ENCODE measurements around the gene PRKCB. TPM values are rescaled to one million over a fixed set of nuclear protein-coding genes. Genes with fewer than 3 reads are reported as not detected.

Gene PRKCB
- total RNA-seq, 2 experiments from 2014 or later: 75.8 to 82.6 TPM

- H3K27ac Mint-ChIP-seq: no peak within 1 kb of the TSS
Measured at GRCh38 chr16:24255456-24256371, 419.9 kb downstream of the PRKCB start, which contains the start of gene CACNG3. Gene CACNG3, plus strand, starts transcription at chr16:24256335. Its CDS starts 420 bp downstream, at chr16:24256755.

GRCh38 chr16:24257958-24258357 lies 422.2 kb downstream of the PRKCB start:
- no peaks in the 10 kb centered on the region for H3K9me3 Mint-ChIP-seq
- H3K36me3 Mint-ChIP-seq: no peaks in the 10 kb centered on the region
- peaks cover 3% of the 10 kb centered on the region for H3K4me1 Mint-ChIP-seq
- no peak overlapping the region for H3K27ac Mint-ChIP-seq
- no peak overlapping the region for H3K4me3 Mint-ChIP-seq
- H3K27me3 Mint-ChIP-seq: peaks cover 72% of the 10 kb centered on the region
- DNase-seq: no peak

More at GRCh38 chr16:24255456-24256371, 419.9 kb downstream of the PRKCB start, which contains the start of gene CACNG3:
- Mint-ChIP-seq H3K9me3 (no peaks in the 10 kb centered on the region), H3K4me3 (no peak within 1 kb of the TSS), H3K36me3 (no peaks in the 10 kb centered on the region), H3K4me1 (peaks cover 5% of the 10 kb centered on the region), H3K27me3 (peaks cover 66% of the 10 kb centered on the region)
- DNase-seq: peak; percentile 70

DNA sequence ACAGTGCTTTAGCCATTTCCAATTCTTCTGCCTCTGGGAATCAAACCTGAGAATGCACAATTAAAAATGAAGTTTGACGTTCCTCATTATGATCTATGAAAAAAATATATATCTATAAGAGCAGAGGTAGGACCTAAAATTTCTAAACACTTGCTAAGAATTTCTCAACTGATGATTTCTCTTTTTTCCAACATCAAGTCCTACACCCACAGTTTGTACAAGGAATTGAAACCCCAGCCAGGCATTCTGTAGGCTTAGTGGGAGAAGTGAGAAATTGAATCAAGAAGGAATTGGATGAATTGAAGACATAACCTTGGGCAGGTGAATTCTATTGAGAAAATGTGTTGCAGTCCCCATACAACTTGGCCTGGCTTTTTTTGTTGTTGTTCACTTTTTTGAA lies 423.0 kb downstream of the PRKCB start:
- no peak for DNase-seq
- no peaks in the 10 kb centered on the region for H3K36me3 Mint-ChIP-seq
- H3K9me3 Mint-ChIP-seq: no peaks in the 10 kb centered on the region
- H3K27ac Mint-ChIP-seq: no peak overlapping the region
- no peaks in the 10 kb centered on the region for H3K4me1 Mint-ChIP-seq
- no peak overlapping the region for H3K4me3 Mint-ChIP-seq
- peaks cover 64% of the 10 kb centered on the region for H3K27me3 Mint-ChIP-seq

DNA sequence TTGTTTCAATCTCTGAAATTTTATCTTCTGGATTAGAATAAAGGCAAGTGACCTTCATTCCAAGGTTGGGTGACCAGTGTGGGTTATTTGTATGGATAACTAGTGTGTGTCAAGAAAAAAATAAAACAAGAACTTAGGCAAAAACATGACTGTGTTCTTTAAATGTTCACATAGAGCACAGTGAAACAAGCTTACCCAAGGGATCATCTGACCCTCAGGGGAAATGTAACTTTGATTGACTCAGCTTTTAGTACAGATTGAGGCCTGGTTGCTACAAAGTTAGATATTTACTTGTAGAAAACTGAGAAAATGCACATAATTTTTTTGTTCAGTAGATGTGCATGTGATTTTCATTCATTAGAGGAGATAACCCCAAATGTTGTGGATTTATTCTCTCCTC lies 427.0 kb downstream of the PRKCB start:
- H3K4me3 Mint-ChIP-seq: no peak overlapping the region
- H3K27ac Mint-ChIP-seq: no peak overlapping the region
- H3K27me3 Mint-ChIP-seq: peaks cover 31% of the 10 kb centered on the region
- no peaks in the 10 kb centered on the region for H3K9me3 Mint-ChIP-seq
- H3K36me3 Mint-ChIP-seq: no peaks in the 10 kb centered on the region
- DNase-seq: no peak
- H3K4me1 Mint-ChIP-seq: no peaks in the 10 kb centered on the region

Other genes starting within 250 kb of the PRKCB start
- gene NDUFAB1, start 239.7 kb upstream of the PRKCB start, total RNA-seq: 100 to 1,000 TPM; 175 to 183 TPM
- 10 to 100 TPM; 30.9 to 32.4 TPM for gene PALB2, start 194.7 kb upstream of the PRKCB start, total RNA-seq
- 10 to 100 TPM; 81.3 to 88.0 TPM for gene DCTN5, start 194.5 kb upstream of the PRKCB start, total RNA-seq
- gene PLK1, start 157.1 kb upstream of the PRKCB start, total RNA-seq: 10 to 100 TPM; 96.5 to 97.8 TPM
- not detected for gene ERN2, start 122.8 kb upstream of the PRKCB start, total RNA-seq
- gene CHP2, start 81.0 kb upstream of the PRKCB start, total RNA-seq: not detected